ENCODE measurements around the gene EXOC4.

Gene EXOC4

GRCh38 chr7:134021836-134022235 lies 769.0 kb downstream of the EXOC4 start:
- DNase-seq (ENCODE audit: low spot score), result no peak
- no peak for TF ChIP-seq CTCF (IDR thresholded peaks at IDR 0.05)
- H3K27ac ChIP-seq, result no peak overlapping the region
- H3K4me3 ChIP-seq, result no peak overlapping the region

- no peak overlapping the region for H3K27ac ChIP-seq
- no peak for DNase-seq (ENCODE audit: low spot score)
- no peak overlapping the region for H3K4me3 ChIP-seq
- TF ChIP-seq CTCF (IDR thresholded peaks at IDR 0.05), result no peak
Measured at GRCh38 chr7:134022286-134022911, 769.5 kb downstream of the EXOC4 start.

DNA sequence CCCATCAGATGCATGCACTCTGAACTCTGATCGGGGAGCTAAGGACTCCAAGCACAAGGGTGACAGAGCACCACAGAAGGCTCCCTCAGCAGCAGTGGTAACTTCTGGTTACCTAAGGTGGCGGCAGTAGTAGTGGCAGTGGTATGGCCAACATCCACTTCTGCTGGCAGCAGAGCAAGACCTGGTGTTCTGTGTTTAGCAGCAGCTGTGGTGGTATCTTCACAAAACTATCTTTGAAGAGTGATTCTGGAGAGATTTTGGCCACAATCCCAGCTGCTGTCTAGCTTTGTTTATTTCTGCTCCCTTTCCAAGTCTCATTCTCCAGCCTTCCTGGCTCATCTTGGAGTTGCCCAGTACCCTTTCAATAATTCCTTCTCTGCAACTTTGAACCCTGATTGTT lies 771.9 kb downstream of the EXOC4 start:
- no peak for TF ChIP-seq CTCF (IDR thresholded peaks at IDR 0.05)
- H3K4me3 ChIP-seq, result no peak overlapping the region
- DNase-seq (ENCODE audit: low spot score), result no peak
- H3K27ac ChIP-seq, result no peak overlapping the region

DNA sequence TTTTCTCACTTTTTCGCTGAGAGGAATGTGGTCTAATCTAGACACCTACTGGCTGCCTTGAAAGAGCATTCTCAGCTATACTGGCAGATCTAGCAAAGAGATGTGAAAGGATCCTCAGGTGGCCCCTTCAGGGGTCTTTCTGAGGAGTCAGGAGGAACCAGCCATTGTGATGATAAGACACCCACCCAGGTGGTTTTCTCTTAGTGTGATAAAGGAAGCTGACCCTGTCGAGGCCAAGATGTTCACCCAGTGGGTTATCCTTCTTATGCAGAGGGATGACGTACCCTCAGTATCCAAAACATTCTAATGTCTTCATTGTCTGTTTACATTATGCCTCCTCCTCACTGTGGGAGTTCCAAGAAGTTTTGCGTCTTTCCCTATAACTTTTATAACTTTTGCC lies 776.0 kb downstream of the EXOC4 start:
- no peak overlapping the region for H3K27ac ChIP-seq
- DNase-seq (ENCODE audit: low spot score), result no peak
- H3K4me3 ChIP-seq, result no peak overlapping the region
- no peak for TF ChIP-seq CTCF (IDR thresholded peaks at IDR 0.05)

DNA sequence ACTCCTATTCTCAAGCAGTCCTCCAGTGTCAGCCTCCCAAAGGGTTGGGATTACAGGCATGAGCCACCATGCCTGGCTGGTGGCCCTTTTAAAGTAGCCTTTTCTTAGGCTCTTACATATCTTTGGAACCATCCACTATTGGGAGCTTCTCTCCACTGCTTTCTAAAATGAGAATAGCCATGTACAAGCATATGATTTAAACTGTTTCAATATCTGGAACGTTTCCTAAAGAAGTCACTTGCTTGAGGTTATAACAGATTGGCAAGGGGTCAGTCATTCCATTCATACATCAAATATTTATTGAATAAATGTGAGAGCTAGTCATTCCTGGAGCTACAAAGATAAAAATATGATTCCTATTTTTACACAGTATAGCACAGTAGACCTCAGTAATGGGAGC lies 776.9 kb downstream of the EXOC4 start:
- Histone ChIP-seq H3K4me3 (no peak overlapping the region), H3K27ac (no peak overlapping the region)
- TF ChIP-seq CTCF (IDR thresholded peaks at IDR 0.05), result no peak
- DNase-seq (ENCODE audit: low spot score), result no peak

DNA sequence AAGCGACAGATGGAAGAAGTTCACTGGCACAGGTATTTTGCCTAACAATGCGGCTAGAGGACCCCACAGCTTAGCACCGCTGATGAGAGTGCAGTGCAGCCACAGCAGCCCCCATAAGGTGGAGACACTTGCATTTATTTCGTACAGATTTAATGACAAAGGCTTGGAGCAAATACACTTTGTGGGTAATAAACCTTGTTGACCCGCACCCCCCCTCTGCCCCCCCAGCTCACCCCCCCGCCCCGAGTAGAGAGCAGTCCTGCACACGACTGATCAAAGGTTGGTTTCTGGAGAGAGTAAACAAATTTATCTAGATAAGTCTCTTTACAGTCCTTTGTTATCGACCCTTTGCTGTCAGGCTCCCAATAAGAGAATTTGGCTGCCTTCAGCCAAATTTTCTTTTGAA lies 777.6 kb downstream of the EXOC4 start:
- no peak for TF ChIP-seq CTCF (IDR thresholded peaks at IDR 0.05)
- no peak for DNase-seq (ENCODE audit: low spot score)
- H3K27ac ChIP-seq, result no peak overlapping the region
- H3K4me3 ChIP-seq, result no peak overlapping the region

GRCh38 chr7:134031835-134032617 lies 779.1 kb downstream of the EXOC4 start:
- no peak for TF ChIP-seq CTCF (IDR thresholded peaks at IDR 0.05)
- Histone ChIP-seq H3K27ac (no peak overlapping the region), H3K4me3 (no peak overlapping the region)
- no peak for DNase-seq (ENCODE audit: low spot score)

Measured in coronary artery (tissue), 2 donors.